Upper lobe of left lung (tissue), 6 donors: Measurements from ENCODE around the gene NRP1. TPM values are rescaled to one million over a fixed set of nuclear protein-coding genes. Genes with fewer than 3 reads are reported as not detected.

ENCODE experiments used
- ATAC-seq, 2 donors: fragments of 200-7000 bp; cut with Tn5 transposase; one replicate each; pipeline ENCODE4 v1.9.1; 2022; ENCODE audit warnings: mild to moderate bottlenecking in 2 of 2, moderate library complexity in 2 of 2; ENCODE audit not compliant: low FRiP score in 2 of 2
- DNase-seq, 2 donors: peaks; one replicate each; pipeline ENCODE4 v3.0.0-alpha.2; 2019 to 2020
- H3K27ac ChIP-seq, 4 donors: fragments of 200-600 bp; sonication (generic); one replicate each; pipeline ENCODE4 v1.5.1; 2016 to 2019
- H3K27me3 ChIP-seq, 4 donors: fragments of 200-600 bp; sonication (generic); one replicate each; pipeline ENCODE4 v1.5.1; 2017 to 2019
- H3K36me3 ChIP-seq, 4 donors: fragments of 200-600 bp; sonication (generic); one replicate each; pipeline ENCODE4 v1.5.1; 2016 to 2019
- H3K4me1 ChIP-seq, 4 donors: fragments of 200-600 bp; sonication (generic); one replicate each; pipeline ENCODE4 v1.5.1; 2018 to 2019
- H3K4me3 ChIP-seq, 4 donors: fragments of 200-600 bp; sonication (generic); one replicate each; pipeline ENCODE4 v1.5.1; 2017 to 2019; ENCODE audit warnings: mild to moderate bottlenecking in 2 of 4, moderate library complexity in 1 of 4
- H3K9me3 ChIP-seq, 4 donors: fragments of 200-600 bp; sonication (generic); one replicate each; pipeline ENCODE4 v1.5.1; 2018 to 2019
- EP300 ChIP-seq, 4 donors: sonication (generic); formaldehyde crosslinking; IDR thresholded peaks; one replicate each; pipeline ENCODE4 v1.5.1; 2017; ENCODE audit warnings: antibody characterized with exemption in 4 of 4, control low read depth in 2 of 4
- POLR2A ChIP-seq, 4 donors: fragments of 450-650 bp; IDR thresholded peaks; one replicate each; pipeline ENCODE4 v1.5.1; 2016 to 2017; ENCODE audit warnings: antibody characterized with exemption in 4 of 4, mild to moderate bottlenecking in 2 of 4
- POLR2AphosphoS5 ChIP-seq, 2 donors: sonication (generic); formaldehyde crosslinking; IDR thresholded peaks; one replicate each; pipeline ENCODE4 v1.5.1; 2017; ENCODE audit warnings: antibody characterized with exemption in 2 of 2
- WGBS, 2 donors: methylation state at CpG; one replicate each; pipeline ENCODE4 v1.1.5; 2017 to 2018; 5-methylcytosine and 5-hydroxymethylcytosine counted together
- total RNA-seq, 6 donors: library from RNA; depleted of rRNA in 4 of 6; stranded (reverse); fragments of >200 nt in 4 of 6; gene quantifications; one replicate each; pipeline versions ENCODE4 v1.1.0 to v1.2.1, GENCODE V29; 2016 to 2021
- TF ChIP-seq, protein P1 (sequence below), 6 experiments: fragments of 450-650 bp in 4 of 6; fragments of 200-600 bp in 2 of 6; sonication (generic) in 2 of 6; IDR thresholded peaks; one replicate each; pipeline ENCODE4 v1.5.1; 2016 to 2019; ENCODE audit warnings: antibody characterized with exemption in 6 of 6
- donor health status: DM: no; HTN: no; CAD: no; lungs with moderate emphysema.
- donor health status: DM: no; HTN: yes; CAD: no; lungs with severe emphysema.

The NRP1 gene
- total RNA-seq, 6 donors from 2014 or later = 48.5 to 136 (median 64.1) TPM

GRCh38 chr10:33183655-33184054 lies 150.8 kb downstream of the NRP1 start:
- TF ChIP-seq EP300 (IDR thresholded peaks at IDR 0.05) (no peak), POLR2A (IDR thresholded peaks at IDR 0.05) (no peak), POLR2AphosphoS5 (IDR thresholded peaks at IDR 0.05) (no peak)
- TF ChIP-seq, protein P1, sequence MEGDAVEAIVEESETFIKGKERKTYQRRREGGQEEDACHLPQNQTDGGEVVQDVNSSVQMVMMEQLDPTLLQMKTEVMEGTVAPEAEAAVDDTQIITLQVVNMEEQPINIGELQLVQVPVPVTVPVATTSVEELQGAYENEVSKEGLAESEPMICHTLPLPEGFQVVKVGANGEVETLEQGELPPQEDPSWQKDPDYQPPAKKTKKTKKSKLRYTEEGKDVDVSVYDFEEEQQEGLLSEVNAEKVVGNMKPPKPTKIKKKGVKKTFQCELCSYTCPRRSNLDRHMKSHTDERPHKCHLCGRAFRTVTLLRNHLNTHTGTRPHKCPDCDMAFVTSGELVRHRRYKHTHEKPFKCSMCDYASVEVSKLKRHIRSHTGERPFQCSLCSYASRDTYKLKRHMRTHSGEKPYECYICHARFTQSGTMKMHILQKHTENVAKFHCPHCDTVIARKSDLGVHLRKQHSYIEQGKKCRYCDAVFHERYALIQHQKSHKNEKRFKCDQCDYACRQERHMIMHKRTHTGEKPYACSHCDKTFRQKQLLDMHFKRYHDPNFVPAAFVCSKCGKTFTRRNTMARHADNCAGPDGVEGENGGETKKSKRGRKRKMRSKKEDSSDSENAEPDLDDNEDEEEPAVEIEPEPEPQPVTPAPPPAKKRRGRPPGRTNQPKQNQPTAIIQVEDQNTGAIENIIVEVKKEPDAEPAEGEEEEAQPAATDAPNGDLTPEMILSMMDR (IDR thresholded peaks at IDR 0.05) = no peak
- Histone ChIP-seq H3K4me3 (no peak overlapping the region), H3K27ac (no peak overlapping the region), H3K36me3 (peaks cover 0 to 79% (median 14%) of the 10 kb centered on the region in 4 donors), H3K4me1 (no peaks in the 10 kb centered on the region), H3K27me3 (no peaks in the 10 kb centered on the region), H3K9me3 (no peaks in the 10 kb centered on the region)
- DNase-seq (no peak), ATAC-seq (no peak)
- 81 to 89% methylated on average over 1 of the region's 1 CpG for WGBS, 2 donors

GRCh38 chr10:33180921-33181320 lies 153.5 kb downstream of the NRP1 start:
- no peak for ATAC-seq
- no peaks in the 10 kb centered on the region for H3K4me1 ChIP-seq
- no peak for TF ChIP-seq POLR2A (IDR thresholded peaks at IDR 0.05)
- no peak for TF ChIP-seq EP300 (IDR thresholded peaks at IDR 0.05)
- TF ChIP-seq, protein P1 (IDR thresholded peaks at IDR 0.05) = no peak
- 70 to 89% methylated on average over 3 of the region's 3 CpGs for WGBS, 2 donors
- H3K27me3 ChIP-seq = no peaks in the 10 kb centered on the region
- no peak overlapping the region for H3K4me3 ChIP-seq
- H3K9me3 ChIP-seq = no peaks in the 10 kb centered on the region
- H3K36me3 ChIP-seq = peaks cover 0 to 65% (median 9%) of the 10 kb centered on the region in 4 donors
- H3K27ac ChIP-seq = no peak overlapping the region
- DNase-seq = no peak

GRCh38 chr10:33180390-33180789 lies 154.1 kb downstream of the NRP1 start:
- H3K27ac ChIP-seq = no peak overlapping the region
- DNase-seq = no peak
- TF ChIP-seq POLR2A (IDR thresholded peaks at IDR 0.05) = no peak
- TF ChIP-seq EP300 (IDR thresholded peaks at IDR 0.05) = no peak
- TF ChIP-seq, protein P1 (IDR thresholded peaks at IDR 0.05) = no peak
- TF ChIP-seq POLR2AphosphoS5 (IDR thresholded peaks at IDR 0.05) = no peak

GRCh38 chr10:33179067-33179466 lies 155.4 kb downstream of the NRP1 start:
- H3K27me3 ChIP-seq = no peaks in the 10 kb centered on the region
- H3K9me3 ChIP-seq = no peaks in the 10 kb centered on the region
- no peak for ATAC-seq
- WGBS, 2 donors = 60 to 63% methylated on average over 8 of the region's 8 CpGs
- no peak for DNase-seq
- no peak overlapping the region for H3K27ac ChIP-seq
- TF ChIP-seq EP300 (IDR thresholded peaks at IDR 0.05) = no peak
- TF ChIP-seq, protein P1 (IDR thresholded peaks at IDR 0.05) = no peak
- no peak for TF ChIP-seq POLR2AphosphoS5 (IDR thresholded peaks at IDR 0.05)
- no peak for TF ChIP-seq POLR2A (IDR thresholded peaks at IDR 0.05)
- no peaks in the 10 kb centered on the region for H3K4me1 ChIP-seq
- no peak overlapping the region for H3K4me3 ChIP-seq
- peaks cover 0 to 48% (median 3%) of the 10 kb centered on the region in 4 donors for H3K36me3 ChIP-seq

More at GRCh38 chr10:33180390-33180789, 154.1 kb downstream of the NRP1 start:
- Histone ChIP-seq H3K4me1 (no peaks in the 10 kb centered on the region), H3K9me3 (no peaks in the 10 kb centered on the region), H3K27me3 (no peaks in the 10 kb centered on the region), H3K4me3 (no peak overlapping the region), H3K36me3 (peaks cover 0 to 61% (median 5%) of the 10 kb centered on the region in 4 donors)
- ATAC-seq = no peak
- 81 to 90% methylated on average over 5 of the region's 5 CpGs for WGBS, 2 donors

GRCh38 chr10:33178026-33178755 lies 156.3 kb downstream of the NRP1 start:
- TF ChIP-seq POLR2AphosphoS5 (IDR thresholded peaks at IDR 0.05) = no peak
- TF ChIP-seq, protein P1 (IDR thresholded peaks at IDR 0.05) = no peak
- H3K9me3 ChIP-seq = no peaks in the 10 kb centered on the region
- no peak overlapping the region for H3K27ac ChIP-seq
- no peak for DNase-seq
- H3K4me3 ChIP-seq = no peak overlapping the region
- no peaks in the 10 kb centered on the region for H3K4me1 ChIP-seq
- H3K36me3 ChIP-seq = peaks cover 0 to 40% (median 1%) of the 10 kb centered on the region in 4 donors
- ATAC-seq = no peak
- no peaks in the 10 kb centered on the region for H3K27me3 ChIP-seq
- whole genome bisulfite sequencing, 2 donors = 64 to 66% methylated on average over 3 of the region's 3 CpGs
